Fibroblast of peridontal ligament (primary cell): ENCODE measurements around the gene POLR2A.
"Not testable (repeated sequence)": the region's sequence is repeated elsewhere in the genome, so short reads cannot be mapped to it uniquely, and the experiment has no call there.

Experiments used
- DNase-seq: peaks from one replicate; pipeline ENCODE4 v3.0.0-alpha.2; 2010; ENCODE audit errors: extremely low read depth

POLR2A gene

DNA sequence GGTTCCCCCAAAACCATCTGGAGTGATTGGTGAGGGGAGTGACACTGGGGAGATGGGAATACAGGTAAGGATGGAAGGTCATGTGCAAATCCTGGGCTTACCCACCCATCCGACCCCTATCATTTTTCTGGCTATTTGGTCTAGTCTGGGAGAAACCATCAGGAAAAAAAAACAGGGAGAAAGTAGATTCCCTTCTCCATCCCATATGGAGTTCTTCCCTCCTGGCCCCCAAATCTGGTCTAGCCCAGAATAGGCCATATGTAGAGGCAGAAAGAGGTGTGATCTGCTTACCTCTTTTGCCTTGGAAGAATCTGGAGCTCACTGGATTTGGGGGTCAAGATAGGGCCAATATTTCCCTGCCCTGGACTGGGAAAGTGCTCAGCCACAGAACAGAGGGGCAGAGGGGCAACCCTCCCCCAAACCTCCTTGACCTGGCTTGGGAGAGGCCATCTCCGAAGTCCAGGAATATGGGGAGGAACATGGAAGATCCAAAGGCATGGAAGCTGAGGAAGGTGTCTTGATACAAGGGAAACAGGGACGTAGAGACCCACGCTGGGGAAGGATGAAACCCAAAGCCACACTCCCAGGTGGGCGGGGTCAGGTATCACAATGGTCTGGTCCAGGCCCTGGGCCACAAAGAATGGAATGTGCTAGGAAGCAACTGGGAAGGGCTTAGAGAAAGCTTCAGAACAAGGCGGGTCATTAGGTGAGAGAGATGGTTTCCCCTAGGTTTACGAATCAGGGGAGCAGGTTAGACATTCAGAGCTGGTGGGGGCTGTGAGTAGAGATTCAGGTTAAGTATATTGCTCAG lies 23.1 kb upstream of the POLR2A start:
- no peak for DNase-seq

DNA sequence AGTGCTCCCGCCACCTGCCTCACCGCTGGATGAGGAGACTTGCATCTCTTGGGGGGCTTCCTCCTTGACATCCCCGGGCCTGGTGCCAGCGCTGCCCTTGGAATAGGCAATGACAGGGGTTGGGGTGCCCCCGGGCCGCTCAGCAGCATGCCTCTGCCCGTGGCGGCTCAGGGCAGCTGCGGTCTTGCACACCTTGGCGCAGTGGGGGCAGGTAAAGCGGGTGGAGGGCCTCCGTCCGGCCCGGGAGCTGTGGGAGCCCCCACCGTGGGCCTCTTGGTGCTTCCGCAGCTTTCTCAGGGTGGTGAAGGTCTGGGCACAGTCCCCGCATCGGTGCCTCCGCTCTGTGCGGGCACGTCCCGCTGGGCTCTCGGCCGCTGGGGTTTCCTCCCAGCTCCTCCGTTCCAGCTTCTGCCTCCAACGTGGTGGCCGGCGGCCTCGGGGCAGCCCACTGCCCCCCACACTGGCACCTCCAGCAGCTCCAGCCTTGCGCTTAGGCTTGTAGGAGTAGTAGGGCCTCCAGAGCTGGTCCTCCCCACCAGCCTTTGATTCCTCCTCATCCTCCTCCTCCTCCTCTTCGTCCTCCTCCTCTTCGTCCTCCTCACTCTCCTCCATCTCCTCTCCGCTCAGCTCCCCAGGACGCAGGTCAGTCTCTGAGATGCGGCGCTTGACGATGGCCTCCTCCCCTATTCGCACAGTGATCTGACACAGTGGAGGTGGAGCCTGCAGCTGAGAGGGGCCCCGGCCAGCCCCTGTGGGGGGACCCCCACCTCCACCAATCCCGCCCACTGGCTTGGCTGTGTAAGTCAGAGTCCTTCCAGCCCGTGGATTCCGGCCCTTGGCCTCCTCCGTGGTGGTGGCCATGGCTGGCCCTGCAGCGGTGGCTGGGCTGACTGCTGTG lies 21.4 kb upstream of the POLR2A start:
- no peak for DNase-seq

GRCh38 chr17:7463372-7463846 lies 20.8 kb upstream of the POLR2A start:
- DNase-seq: no peak

DNA sequence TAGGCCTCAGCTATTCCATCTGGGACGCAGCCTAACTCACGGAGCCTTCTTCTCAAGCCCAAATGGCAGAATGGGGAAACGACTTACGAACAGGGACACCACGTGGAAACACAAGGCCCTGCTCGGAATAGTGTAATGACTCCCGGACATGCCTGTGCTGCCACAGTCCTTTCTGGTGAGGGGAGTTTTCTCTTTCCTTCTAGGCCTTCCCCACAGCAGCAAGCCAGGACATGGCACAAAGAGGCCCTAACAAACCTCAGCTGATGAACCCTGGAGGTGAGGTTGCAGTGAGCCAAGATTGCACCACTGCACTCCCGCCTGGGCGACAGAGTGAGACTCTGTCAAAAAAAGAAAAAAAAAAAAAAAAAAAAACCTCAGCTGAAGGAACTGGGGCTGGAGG lies 20.1 kb upstream of the POLR2A start:
- no peak for DNase-seq

GRCh38 chr17:7465597-7466275 lies 18.4 kb upstream of the POLR2A start:
- no peak for DNase-seq

GRCh38 chr17:7466318-7466638 lies 17.9 kb upstream of the POLR2A start:
- DNase-seq: no peak

- DNase-seq: peak; percentile 61
These were observed 17.4 kb upstream of the POLR2A start for GRCh38 chr17:7466639-7467341.

GRCh38 chr17:7467498-7467897 lies 16.7 kb upstream of the POLR2A start:
- no peak for DNase-seq

DNA sequence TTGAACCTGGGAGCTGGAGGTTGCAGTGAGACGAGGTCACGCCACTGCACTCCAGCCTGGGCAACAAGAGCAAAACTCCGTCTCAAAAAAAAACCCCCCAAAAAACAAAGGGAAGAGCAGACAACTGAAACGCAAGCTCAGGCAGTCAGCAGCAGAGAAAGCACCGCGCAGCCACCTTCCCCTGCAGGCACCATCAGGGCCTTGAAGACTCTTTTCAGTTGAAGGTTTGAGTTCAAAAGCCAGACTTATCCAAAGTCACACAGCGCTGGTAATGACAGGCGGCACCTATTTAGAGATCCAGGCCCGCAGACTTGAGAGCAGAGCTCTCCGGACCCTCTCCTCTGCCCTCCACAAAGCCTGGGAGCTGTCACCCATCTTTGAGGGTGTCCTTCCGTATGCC lies 15.9 kb upstream of the POLR2A start:
- no peak for DNase-seq

GRCh38 chr17:7468804-7469389 lies 15.3 kb upstream of the POLR2A start:
- DNase-seq: no peak

DNA sequence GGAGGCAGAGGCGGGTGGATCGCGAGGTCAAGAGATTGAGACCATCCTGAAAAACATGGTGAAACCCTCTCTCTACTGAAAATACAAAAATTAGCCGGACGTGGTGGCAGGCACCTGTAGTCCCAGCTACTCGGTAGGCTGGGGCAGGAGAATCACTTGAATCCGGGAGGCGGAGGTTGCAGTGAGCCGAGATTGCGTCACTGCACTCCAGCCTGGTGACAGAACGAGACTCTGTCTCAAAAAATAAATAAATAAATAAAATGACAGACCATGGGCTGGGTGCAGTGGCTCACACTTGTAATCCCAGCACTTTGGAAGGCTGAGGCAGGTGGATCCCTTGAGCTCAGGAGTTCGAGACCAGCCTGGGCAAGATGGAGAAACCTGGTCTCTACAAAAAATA lies 14.3 kb upstream of the POLR2A start:
- not testable (repeated sequence) for DNase-seq

- not testable (repeated sequence) for DNase-seq
These were observed 13.7 kb upstream of the POLR2A start for GRCh38 chr17:7470457-7470973.

DNA sequence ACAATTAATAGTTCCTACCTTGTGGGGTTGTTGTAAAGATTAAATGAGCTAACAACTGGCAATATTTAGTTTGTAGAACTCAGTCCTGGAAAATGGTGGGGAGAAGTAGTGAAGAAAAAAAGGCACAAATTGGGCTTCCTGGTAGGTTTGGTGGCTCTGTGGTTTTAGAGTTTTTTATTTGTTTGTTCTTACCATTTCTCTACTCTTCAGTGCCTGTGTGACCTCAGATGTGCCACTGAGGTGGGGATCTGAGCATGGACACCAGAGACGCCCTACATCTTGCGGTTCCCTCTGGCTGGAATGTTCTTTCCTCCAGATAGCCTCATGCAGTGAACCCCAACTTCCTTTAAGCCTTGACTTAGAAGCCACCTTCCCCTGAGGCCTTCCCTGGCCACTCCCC lies 12.4 kb upstream of the POLR2A start:
- no peak for DNase-seq

- DNase-seq: not testable (repeated sequence)
These were observed 9.4 kb upstream of the POLR2A start for GRCh38 chr17:7474767-7475166.

DNA sequence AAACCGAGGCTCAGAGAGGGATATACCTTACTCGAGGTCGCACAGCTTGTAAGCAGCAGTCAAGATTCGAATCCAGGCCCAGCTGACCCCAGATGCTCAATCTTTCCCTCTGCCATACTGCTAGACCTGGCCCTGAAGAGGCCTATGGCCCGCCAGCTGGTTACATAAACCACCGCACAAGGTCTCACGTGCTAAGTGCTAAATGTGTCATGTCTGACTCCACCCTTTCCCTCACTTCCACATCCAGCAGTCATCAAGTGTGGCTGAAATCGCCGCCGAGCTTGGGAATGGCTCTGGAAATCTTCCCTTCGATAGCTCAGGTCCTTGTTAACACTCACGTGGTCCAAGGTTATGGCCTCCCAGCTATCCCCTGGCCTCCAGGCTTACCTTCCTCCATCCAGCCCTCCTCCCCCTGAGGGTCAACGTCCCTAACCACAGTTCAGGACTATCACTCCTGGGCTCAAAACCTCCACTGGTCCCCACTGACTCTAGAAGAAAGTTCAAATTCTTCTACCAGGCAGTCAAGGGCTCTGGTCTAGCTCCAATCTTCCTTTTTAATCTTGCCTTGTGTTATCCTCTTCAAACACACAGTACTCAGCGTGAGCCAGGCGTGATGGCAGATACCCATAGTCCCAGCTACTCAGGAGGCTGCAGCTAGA lies 8.3 kb upstream of the POLR2A start:
- DNase-seq: no peak

DNA sequence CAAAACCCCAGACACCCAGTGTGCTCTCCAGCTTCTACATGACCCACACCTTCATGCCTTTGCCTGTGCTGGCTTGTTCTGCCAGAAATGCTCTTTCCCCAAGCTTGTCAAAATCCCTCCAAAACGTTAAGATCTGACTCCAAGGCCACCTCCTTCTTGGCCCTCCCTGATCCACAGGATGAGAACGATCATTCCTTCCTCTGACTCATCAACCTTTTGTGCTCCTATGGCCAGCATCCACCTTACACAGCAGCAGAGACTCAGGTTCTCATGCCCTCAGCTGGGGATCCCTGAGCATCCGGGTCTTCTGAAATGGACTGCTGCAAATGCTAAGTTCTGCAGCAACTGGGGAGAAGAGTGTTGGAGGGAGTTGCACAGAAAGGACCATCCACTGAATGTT lies 7.7 kb upstream of the POLR2A start:
- no peak for DNase-seq

- no peak for DNase-seq
These were observed 7.2 kb upstream of the POLR2A start for GRCh38 chr17:7476951-7477350.

DNA sequence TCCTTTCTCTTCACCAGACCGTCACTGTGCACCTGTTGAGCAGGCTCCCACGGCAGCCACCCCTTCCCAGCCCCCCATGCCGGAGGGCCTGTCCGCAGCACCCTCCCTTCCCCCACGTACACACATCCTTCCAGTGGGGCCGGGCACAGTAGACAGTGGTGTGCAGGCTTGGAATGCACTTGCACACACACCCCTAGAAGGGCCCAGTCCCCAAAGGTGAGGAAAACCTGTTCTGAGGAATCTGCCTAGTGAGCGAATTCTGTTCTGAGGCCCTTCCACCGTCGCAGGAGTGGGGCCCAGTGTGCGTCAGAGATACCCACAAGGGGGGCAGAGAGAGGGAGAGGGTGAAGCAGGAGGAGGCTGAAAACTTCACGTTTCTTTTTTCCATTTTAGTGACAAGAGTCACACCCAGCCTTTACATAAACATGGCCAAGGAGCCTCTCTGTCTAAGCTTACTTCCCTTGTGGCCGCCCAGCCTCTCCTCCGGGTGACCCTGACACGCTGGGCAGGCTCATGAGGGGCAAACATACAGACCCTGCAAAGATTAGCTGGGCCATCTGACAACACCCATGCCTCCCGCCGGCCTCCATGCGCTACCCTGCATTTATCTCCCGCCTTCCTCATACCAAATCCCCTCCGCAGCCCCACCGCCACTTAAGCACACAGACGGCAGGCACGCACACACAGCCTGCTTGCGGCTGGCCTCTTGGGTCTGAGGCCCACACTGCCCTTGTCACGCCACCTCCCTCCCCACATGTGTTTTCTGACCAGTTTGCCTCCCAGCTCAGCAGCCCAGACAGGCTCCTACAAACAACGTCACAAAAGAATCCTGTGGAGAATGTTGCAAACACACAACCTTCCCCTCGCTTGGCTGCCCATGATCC lies 6.5 kb upstream of the POLR2A start:
- DNase-seq: peak; percentile 93
